Transverse colon (tissue), 4 donors: ENCODE data around the gene SGCG. TPM values are rescaled to one million over a fixed set of nuclear protein-coding genes. Genes with fewer than 3 reads are reported as not detected.

Experiments
- DNase-seq: peaks from one replicate; pipeline ENCODE4 v3.0.0-alpha.2; 2019
- H3K27ac ChIP-seq, 4 donors: fragments of 200-600 bp; sonication (generic); 2 replicates each; pipeline ENCODE4 v1.5.1; 2016 to 2018; ENCODE audit warnings: inconsistent platforms in 4 of 4
- H3K27me3 ChIP-seq: fragments of 200-600 bp; sonication (generic); 2 replicates; pipeline ENCODE4 v1.5.1; 2017; ENCODE audit warnings: inconsistent platforms
- H3K36me3 ChIP-seq, 4 donors: fragments of 200-600 bp; sonication (generic); 2 replicates each; pipeline ENCODE4 v1.5.1; 2017 to 2019; ENCODE audit warnings: inconsistent platforms in 4 of 4
- H3K4me1 ChIP-seq, 4 donors: fragments of 200-600 bp; sonication (generic); 2 replicates each; pipeline ENCODE4 v1.5.1; 2017 to 2020; ENCODE audit warnings: inconsistent platforms in 4 of 4
- H3K4me3 ChIP-seq, 4 donors: fragments of 200-600 bp; sonication (generic); 1 replicate in 1 of 4; 2 replicates in 3 of 4; pipeline versions ENCODE4 v1.5.1 to v1.6.1; 2017 to 2019; ENCODE audit warnings: inconsistent platforms in 4 of 4
- H3K9me3 ChIP-seq, 2 donors: fragments of 200-600 bp; sonication (generic); 2 replicates each; pipeline ENCODE4 v1.5.1; 2017 to 2019; ENCODE audit warnings: inconsistent platforms in 2 of 2
- CTCF ChIP-seq, 5 experiments: fragments of 200-600 bp in 3 of 5; fragments of 450-650 bp in 2 of 5; sonication (generic) in 3 of 5; IDR thresholded peaks; 1 replicate in 2 of 5; 2 replicates in 3 of 5; pipeline ENCODE4 v1.5.1; 2016 to 2017; ENCODE audit warnings: antibody characterized with exemption in 5 of 5, inconsistent platforms in 3 of 5, mild to moderate bottlenecking in 2 of 5, moderate library complexity in 1 of 5
- EP300 ChIP-seq: sonication (generic); formaldehyde crosslinking; IDR thresholded peaks from one replicate; pipeline ENCODE4 v1.6.1; 2017; ENCODE audit warnings: antibody characterized with exemption, low read depth
- POLR2A ChIP-seq: fragments of 450-650 bp; IDR thresholded peaks from one replicate; pipeline ENCODE4 v1.6.1; 2016; ENCODE audit warnings: antibody characterized with exemption, mild to moderate bottlenecking, moderate library complexity
- POLR2AphosphoS5 ChIP-seq, 3 donors: sonication (generic); formaldehyde crosslinking; IDR thresholded peaks; one replicate each; pipeline ENCODE4 v1.6.1; 2016; ENCODE audit warnings: antibody characterized with exemption in 3 of 3
- WGBS, 2 donors: methylation state at CpG; one replicate each; pipeline ENCODE4 v1.1.5; 2018; ENCODE audit warnings: low coverage in 1 of 2; 5-methylcytosine and 5-hydroxymethylcytosine counted together
- in situ Hi-C, 4 donors: fragments of 200-750 bp; cut with MboI; loops; one replicate each; pipeline versions ENCODE4 v1.15.0 to v1.15.1; 2017; ENCODE audit warnings: low sequenced_read_pairs in 3 of 4, low pct_ligation_motif_present in 1 of 4, low pct_unique_long_range_greater_than_20kb in 1 of 4
- intact Hi-C: fragments of 100-400 bp; cut with DNase I; formaldehyde crosslinking; loops from one replicate; pipeline ENCODE4 v1.15.1; 2023; ENCODE audit warnings: low total_unique reads
- total RNA-seq, 4 donors: library from RNA; depleted of rRNA; stranded (reverse); fragments of >200 nt; gene quantifications; one replicate each; pipeline ENCODE4 v1.1.0, GENCODE V29; 2016

The SGCG gene
- total RNA-seq, 4 donors from 2014 or later = not detected

GRCh38 chr13:23157781-23158180 is 23.0 kb upstream of the SGCG start:
- H3K4me1 ChIP-seq = no peaks in the 10 kb centered on the region
- no peak overlapping the region for H3K27ac ChIP-seq
- in situ Hi-C loops (no loop called here), intact Hi-C loops (no loop called here)
- H3K27me3 ChIP-seq = peaks cover 25% of the 10 kb centered on the region
- H3K9me3 ChIP-seq = peaks cover 0 to 7% of the 10 kb centered on the region in 2 donors
- DNase-seq = no peak
- no peak overlapping the region for H3K4me3 ChIP-seq
- WGBS, 2 donors = 65 to 71% methylated on average over 7 of the region's 7 CpGs
- TF ChIP-seq CTCF (IDR thresholded peaks at IDR 0.05) (no peak), POLR2AphosphoS5 (IDR thresholded peaks at IDR 0.05) (no peak), POLR2A (no peak), EP300 (no peak)
- H3K36me3 ChIP-seq = no peaks in the 10 kb centered on the region

GRCh38 chr13:23159205-23159759 is 21.5 kb upstream of the SGCG start:
- in situ Hi-C loops (no loop called here), intact Hi-C loops (no loop called here)
- WGBS, 2 donors = 22 to 23% methylated on average over 11 to 24 of the region's 25 CpGs
- Histone ChIP-seq H3K36me3 (no peaks in the 10 kb centered on the region), H3K27me3 (peaks cover 25% of the 10 kb centered on the region), H3K9me3 (no peaks in the 10 kb centered on the region), H3K4me1 (no peaks in the 10 kb centered on the region), H3K27ac (no peak overlapping the region), H3K4me3 (peak overlapping the region in 2 of 4 donors; percentile 11 to 33)
- TF ChIP-seq CTCF (IDR thresholded peaks at IDR 0.05) (peak in 2 of 5 experiments; percentile 32 to 39), POLR2A (no peak), POLR2AphosphoS5 (IDR thresholded peaks at IDR 0.05) (no peak), EP300 (no peak)
- no peak for DNase-seq

- no peaks in the 10 kb centered on the region for H3K36me3 ChIP-seq
- in situ Hi-C loops (no loop called here), intact Hi-C loops (no loop called here)
- no peak overlapping the region for H3K27ac ChIP-seq
- DNase-seq = no peak
- TF ChIP-seq EP300 (no peak), CTCF (IDR thresholded peaks at IDR 0.05) (no peak), POLR2A (no peak), POLR2AphosphoS5 (IDR thresholded peaks at IDR 0.05) (no peak)
- H3K4me3 ChIP-seq = peak overlapping the region in 2 of 4 donors; percentile 11 to 33
- no peaks in the 10 kb centered on the region for H3K9me3 ChIP-seq
- H3K4me1 ChIP-seq = no peaks in the 10 kb centered on the region
- WGBS, 2 donors = 9 to 15% methylated on average over 17 to 68 of the region's 79 CpGs
- peaks cover 25% of the 10 kb centered on the region for H3K27me3 ChIP-seq
These were observed 20.8 kb upstream of the SGCG start for GRCh38 chr13:23159760-23160637.

- in situ Hi-C loops = no loop called here
- no peak for DNase-seq
These were observed 19.9 kb upstream of the SGCG start for GRCh38 chr13:23160638-23161480.

More at GRCh38 chr13:23160638-23161480, 19.9 kb upstream of the SGCG start:
- WGBS, 2 donors = 37 to 47% methylated on average over 9 to 19 of the region's 19 CpGs
- peaks cover 25% of the 10 kb centered on the region for H3K27me3 ChIP-seq
- no peaks in the 10 kb centered on the region for H3K4me1 ChIP-seq
- H3K36me3 ChIP-seq = no peaks in the 10 kb centered on the region
- TF ChIP-seq POLR2AphosphoS5 (IDR thresholded peaks at IDR 0.05) = no peak
- no peak for TF ChIP-seq EP300
- no peak for TF ChIP-seq CTCF (IDR thresholded peaks at IDR 0.05)
- TF ChIP-seq POLR2A = no peak
- H3K27ac ChIP-seq = no peak overlapping the region
- intact Hi-C loops = no loop called here
- H3K9me3 ChIP-seq = no peaks in the 10 kb centered on the region
- no peak overlapping the region for H3K4me3 ChIP-seq
